Measurements from ENCODE around the gene CFAP68.
"Not testable (repeated sequence)": the region's sequence is repeated elsewhere in the genome, so short reads cannot be mapped to it uniquely, and the experiment has no call there.

The CFAP68 gene

GRCh38 chr11:111918390-111919256 lies 39.3 kb downstream of the CFAP68 start, which contains the start of gene C11orf52:
Gene C11orf52, plus strand, starts transcription at chr11:111918913. Its CDS starts 60 bp downstream, at chr11:111918973.
- peak; percentile 18 for DNase-seq

DNA sequence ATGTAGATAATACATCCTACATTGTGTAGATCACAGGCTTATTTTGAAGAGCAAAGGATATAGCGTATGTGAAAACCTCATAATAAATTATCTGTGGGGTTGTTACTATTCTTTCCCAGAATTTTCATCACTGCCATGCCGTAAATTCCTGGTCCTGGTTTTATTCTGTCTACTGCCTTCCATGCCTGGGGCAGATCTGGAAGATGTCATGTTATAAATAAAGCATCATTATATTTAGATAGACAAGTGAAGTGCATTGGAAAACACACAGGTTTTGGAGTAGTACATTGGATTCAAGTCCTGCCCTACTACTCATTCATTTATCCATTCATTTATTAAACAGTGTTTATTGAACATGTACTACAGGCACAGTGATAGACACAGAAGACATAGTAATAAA lies 41.6 kb downstream of the CFAP68 start:
- no peak for DNase-seq

GRCh38 chr11:111921541-111922230 lies 42.3 kb downstream of the CFAP68 start:
- no peak for DNase-seq

- no peak for DNase-seq
These were observed 43.5 kb downstream of the CFAP68 start for GRCh38 chr11:111922803-111923202.

DNA sequence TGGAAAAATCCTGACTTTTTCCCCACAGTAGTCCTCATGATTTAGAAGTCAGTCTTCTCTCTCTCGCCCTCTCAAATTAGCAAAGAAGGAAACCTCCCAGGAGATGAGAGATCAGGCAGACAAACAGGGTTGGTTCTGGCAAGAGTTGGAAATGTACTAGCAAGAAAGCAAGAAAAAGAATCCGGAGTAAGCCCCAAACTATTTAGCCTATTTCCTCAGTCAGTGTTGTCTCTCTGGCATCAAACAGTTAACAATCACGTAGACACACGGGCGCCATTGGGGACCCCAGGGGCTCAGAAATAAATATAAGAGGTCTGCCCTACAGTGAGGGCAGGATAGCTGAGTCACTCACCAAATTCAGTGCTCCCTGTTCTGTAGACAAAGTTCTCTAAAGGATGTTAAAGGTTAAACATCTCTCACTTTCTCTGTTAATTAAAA lies 44.0 kb downstream of the CFAP68 start:
- DNase-seq, result no peak

DNA sequence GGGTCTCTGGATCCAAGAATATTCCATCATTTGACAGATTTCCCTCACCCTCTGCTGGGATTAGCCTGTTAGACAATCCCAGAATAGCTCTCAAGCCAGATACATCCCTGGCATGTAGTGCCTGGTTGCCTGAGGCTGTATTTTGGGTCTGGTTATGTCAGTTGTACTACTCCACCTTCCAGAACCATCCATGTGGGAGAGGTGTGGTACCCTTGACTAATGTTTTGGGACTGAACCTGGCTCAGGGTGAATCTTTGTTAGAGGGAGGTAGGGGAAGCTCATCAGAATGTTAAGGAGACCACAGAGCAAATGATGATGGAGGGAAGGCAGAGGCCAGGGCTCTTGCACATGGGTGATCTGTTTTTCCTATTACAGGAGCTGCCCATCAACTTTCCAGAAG lies 44.6 kb downstream of the CFAP68 start:
- DNase-seq, result no peak

DNA sequence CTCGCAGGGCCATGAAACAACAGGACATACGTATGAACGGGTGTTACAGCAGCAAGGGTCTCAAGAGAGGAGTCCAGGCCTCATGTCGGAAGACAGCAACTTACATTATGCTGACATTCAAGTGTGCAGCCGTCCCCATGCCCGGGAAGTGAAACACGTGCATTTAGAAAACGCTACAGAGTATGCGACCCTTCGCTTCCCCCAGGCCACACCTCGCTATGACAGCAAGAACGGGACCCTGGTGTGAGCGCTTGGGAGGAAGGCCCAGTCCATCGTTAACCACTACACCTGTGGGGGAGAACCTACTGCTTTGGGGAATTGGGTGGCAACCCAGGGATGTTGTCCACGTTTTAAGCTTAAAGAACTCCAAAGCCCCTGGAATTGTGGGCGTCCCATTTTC lies 46.6 kb downstream of the CFAP68 start:
- no peak for DNase-seq

- peak; percentile 78 for DNase-seq
These were observed 47.4 kb downstream of the CFAP68 start for GRCh38 chr11:111926505-111927391.

DNA sequence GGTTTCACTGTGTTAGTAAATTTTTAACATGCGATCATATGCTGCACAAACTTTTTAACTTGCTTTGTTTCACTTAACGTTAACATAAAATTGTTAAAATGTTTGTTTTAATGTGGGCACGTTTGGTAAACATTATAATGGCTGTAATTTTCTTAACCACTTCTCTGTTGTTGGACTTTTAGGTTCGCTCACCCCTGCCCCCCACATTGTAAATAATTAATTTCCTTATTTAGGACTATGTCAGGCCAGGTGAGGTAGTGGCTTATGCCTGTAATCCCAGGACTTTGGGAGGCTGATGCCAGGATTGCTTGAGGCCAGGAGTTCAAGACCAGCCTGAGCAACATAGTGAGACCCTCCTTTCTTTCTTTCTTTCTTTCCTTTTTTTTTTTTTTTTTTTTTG lies 51.1 kb downstream of the CFAP68 start:
- no peak for DNase-seq

GRCh38 chr11:111932611-111932950 lies 53.2 kb downstream of the CFAP68 start:
- no peak for DNase-seq

- DNase-seq, result not testable (repeated sequence)
These were observed 53.8 kb downstream of the CFAP68 start for GRCh38 chr11:111933176-111933575.

- no peak for DNase-seq
These were observed 54.5 kb downstream of the CFAP68 start for GRCh38 chr11:111933872-111934271.

- no peak for DNase-seq
These were observed 55.0 kb downstream of the CFAP68 start for GRCh38 chr11:111934306-111934705.
